ENCODE data around the gene ARFGAP2.

The ARFGAP2 gene

GRCh38 chr11:47184711-47185304, 8.1 kb upstream of the ARFGAP2 start:
- Histone ChIP-seq H3K27me3 (ENCODE audit: insufficient read depth, low read length) (peaks cover 28% of the 10 kb centered on the region), H3K4me3 (ENCODE audit: low read length) (no peak overlapping the region), H2AFZ (ENCODE audit: low read depth, low read length) (no peak overlapping the region), H3K4me1 (ENCODE audit: insufficient read depth, low read length) (peaks cover 17% of the 10 kb centered on the region), H3K36me3 (ENCODE audit: insufficient read depth, low read length) (no peaks in the 10 kb centered on the region), H3K9me3 (ENCODE audit: low read length) (no peaks in the 10 kb centered on the region)

- peaks cover 21% of the 10 kb centered on the region for H3K27me3 ChIP-seq (ENCODE audit: insufficient read depth, low read length)
- H3K36me3 ChIP-seq (ENCODE audit: insufficient read depth, low read length) = no peaks in the 10 kb centered on the region
- peaks cover 17% of the 10 kb centered on the region for H3K4me1 ChIP-seq (ENCODE audit: insufficient read depth, low read length)
- no peak overlapping the region for H2AFZ ChIP-seq (ENCODE audit: low read depth, low read length)
- no peaks in the 10 kb centered on the region for H3K9me3 ChIP-seq (ENCODE audit: low read length)
- no peak overlapping the region for H3K4me3 ChIP-seq (ENCODE audit: low read length)
These were observed 7.3 kb upstream of the ARFGAP2 start for GRCh38 chr11:47183969-47184368.

GRCh38 chr11:47183031-47183856, 6.6 kb upstream of the ARFGAP2 start:
- no peaks in the 10 kb centered on the region for H3K36me3 ChIP-seq (ENCODE audit: insufficient read depth, low read length)
- no peak overlapping the region for H3K4me3 ChIP-seq (ENCODE audit: low read length)
- H3K4me1 ChIP-seq (ENCODE audit: insufficient read depth, low read length) = peaks cover 17% of the 10 kb centered on the region
- H2AFZ ChIP-seq (ENCODE audit: low read depth, low read length) = no peak overlapping the region
- H3K27me3 ChIP-seq (ENCODE audit: insufficient read depth, low read length) = peaks cover 17% of the 10 kb centered on the region
- no peaks in the 10 kb centered on the region for H3K9me3 ChIP-seq (ENCODE audit: low read length)

GRCh38 chr11:47182380-47182779, 5.7 kb upstream of the ARFGAP2 start:
- Histone ChIP-seq H3K27me3 (ENCODE audit: insufficient read depth, low read length) (peaks cover 8% of the 10 kb centered on the region), H3K9me3 (ENCODE audit: low read length) (no peaks in the 10 kb centered on the region), H2AFZ (ENCODE audit: low read depth, low read length) (no peak overlapping the region), H3K4me3 (ENCODE audit: low read length) (no peak overlapping the region), H3K36me3 (ENCODE audit: insufficient read depth, low read length) (no peaks in the 10 kb centered on the region), H3K4me1 (ENCODE audit: insufficient read depth, low read length) (peaks cover 22% of the 10 kb centered on the region)

GRCh38 chr11:47181271-47181670, 4.6 kb upstream of the ARFGAP2 start:
- Histone ChIP-seq H3K4me3 (ENCODE audit: low read length) (no peak overlapping the region), H3K36me3 (ENCODE audit: insufficient read depth, low read length) (no peaks in the 10 kb centered on the region), H2AFZ (ENCODE audit: low read depth, low read length) (no peak overlapping the region), H3K9me3 (ENCODE audit: low read length) (no peaks in the 10 kb centered on the region), H3K27me3 (ENCODE audit: insufficient read depth, low read length) (no peaks in the 10 kb centered on the region), H3K4me1 (ENCODE audit: insufficient read depth, low read length) (peaks cover 13% of the 10 kb centered on the region)

GRCh38 chr11:47180006-47180787, 3.5 kb upstream of the ARFGAP2 start:
- Histone ChIP-seq H2AFZ (ENCODE audit: low read depth, low read length) (no peak overlapping the region), H3K36me3 (ENCODE audit: insufficient read depth, low read length) (peaks cover 5% of the 10 kb centered on the region), H3K27me3 (ENCODE audit: insufficient read depth, low read length) (no peaks in the 10 kb centered on the region), H3K4me1 (ENCODE audit: insufficient read depth, low read length) (peaks cover 24% of the 10 kb centered on the region), H3K9me3 (ENCODE audit: low read length) (no peaks in the 10 kb centered on the region), H3K4me3 (ENCODE audit: low read length) (no peak overlapping the region)

- no peak overlapping the region for H3K4me3 ChIP-seq (ENCODE audit: low read length)
- H2AFZ ChIP-seq (ENCODE audit: low read depth, low read length) = no peak overlapping the region
- peaks cover 20% of the 10 kb centered on the region for H3K4me1 ChIP-seq (ENCODE audit: insufficient read depth, low read length)
- H3K27me3 ChIP-seq (ENCODE audit: insufficient read depth, low read length) = no peaks in the 10 kb centered on the region
- H3K36me3 ChIP-seq (ENCODE audit: insufficient read depth, low read length) = peaks cover 11% of the 10 kb centered on the region
- no peaks in the 10 kb centered on the region for H3K9me3 ChIP-seq (ENCODE audit: low read length)
These were observed 2.9 kb upstream of the ARFGAP2 start for GRCh38 chr11:47179655-47179991.

- Histone ChIP-seq H3K9me3 (ENCODE audit: low read length) (no peaks in the 10 kb centered on the region), H2AFZ (ENCODE audit: low read depth, low read length) (no peak overlapping the region), H3K27me3 (ENCODE audit: insufficient read depth, low read length) (no peaks in the 10 kb centered on the region), H3K4me1 (ENCODE audit: insufficient read depth, low read length) (peaks cover 20% of the 10 kb centered on the region), H3K36me3 (ENCODE audit: insufficient read depth, low read length) (peaks cover 11% of the 10 kb centered on the region), H3K4me3 (ENCODE audit: low read length) (no peak overlapping the region)
These were observed 2.3 kb upstream of the ARFGAP2 start for GRCh38 chr11:47178737-47179654.

- Histone ChIP-seq H3K4me3 (ENCODE audit: low read length) (no peak overlapping the region), H3K36me3 (ENCODE audit: insufficient read depth, low read length) (peaks cover 17% of the 10 kb centered on the region), H3K27me3 (ENCODE audit: insufficient read depth, low read length) (no peaks in the 10 kb centered on the region), H3K9me3 (ENCODE audit: low read length) (no peaks in the 10 kb centered on the region), H2AFZ (ENCODE audit: low read depth, low read length) (no peak overlapping the region), H3K4me1 (ENCODE audit: insufficient read depth, low read length) (peaks cover 20% of the 10 kb centered on the region)
These were observed 1.6 kb upstream of the ARFGAP2 start for GRCh38 chr11:47178316-47178715.

GRCh38 chr11:47177846-47178245, 1.2 kb upstream of the ARFGAP2 start:
- H3K36me3 ChIP-seq (ENCODE audit: insufficient read depth, low read length) = peaks cover 22% of the 10 kb centered on the region
- H3K4me3 ChIP-seq (ENCODE audit: low read length) = peak overlapping the region; percentile 98

GRCh38 chr11:47177229-47177845, 658 bp upstream of the ARFGAP2 start:
- peak overlapping the region; percentile 92 for H2AFZ ChIP-seq (ENCODE audit: low read depth, low read length)
- H3K4me1 ChIP-seq (ENCODE audit: insufficient read depth, low read length) = peaks cover 20% of the 10 kb centered on the region
- H3K9me3 ChIP-seq (ENCODE audit: low read length) = no peaks in the 10 kb centered on the region
- H3K36me3 ChIP-seq (ENCODE audit: insufficient read depth, low read length) = peaks cover 27% of the 10 kb centered on the region
- H3K27me3 ChIP-seq (ENCODE audit: insufficient read depth, low read length) = no peaks in the 10 kb centered on the region
- peak overlapping the region; percentile 98 for H3K4me3 ChIP-seq (ENCODE audit: low read length)

More at GRCh38 chr11:47177846-47178245, 1.2 kb upstream of the ARFGAP2 start:
- Histone ChIP-seq H3K4me1 (ENCODE audit: insufficient read depth, low read length) (peaks cover 20% of the 10 kb centered on the region), H3K9me3 (ENCODE audit: low read length) (no peaks in the 10 kb centered on the region), H3K27me3 (ENCODE audit: insufficient read depth, low read length) (no peaks in the 10 kb centered on the region), H2AFZ (ENCODE audit: low read depth, low read length) (peak overlapping the region; percentile 92)

GRCh38 chr11:47175746-47176327, 842 bp downstream of the ARFGAP2 start:
- no peaks in the 10 kb centered on the region for H3K9me3 ChIP-seq (ENCODE audit: low read length)
- peaks cover 20% of the 10 kb centered on the region for H3K4me1 ChIP-seq (ENCODE audit: insufficient read depth, low read length)
- H3K27me3 ChIP-seq (ENCODE audit: insufficient read depth, low read length) = no peaks in the 10 kb centered on the region
- H3K36me3 ChIP-seq (ENCODE audit: insufficient read depth, low read length) = peaks cover 41% of the 10 kb centered on the region
- no peak overlapping the region for H2AFZ ChIP-seq (ENCODE audit: low read depth, low read length)
- peak overlapping the region; percentile 98 for H3K4me3 ChIP-seq (ENCODE audit: low read length)

Measured in neuron (in vitro differentiated cells).